ENCODE measurements around the gene CSPG4.

The CSPG4 gene

GRCh38 chr15:75659928-75660645, 52.6 kb downstream of the CSPG4 start:
- TF ChIP-seq, protein P1, sequence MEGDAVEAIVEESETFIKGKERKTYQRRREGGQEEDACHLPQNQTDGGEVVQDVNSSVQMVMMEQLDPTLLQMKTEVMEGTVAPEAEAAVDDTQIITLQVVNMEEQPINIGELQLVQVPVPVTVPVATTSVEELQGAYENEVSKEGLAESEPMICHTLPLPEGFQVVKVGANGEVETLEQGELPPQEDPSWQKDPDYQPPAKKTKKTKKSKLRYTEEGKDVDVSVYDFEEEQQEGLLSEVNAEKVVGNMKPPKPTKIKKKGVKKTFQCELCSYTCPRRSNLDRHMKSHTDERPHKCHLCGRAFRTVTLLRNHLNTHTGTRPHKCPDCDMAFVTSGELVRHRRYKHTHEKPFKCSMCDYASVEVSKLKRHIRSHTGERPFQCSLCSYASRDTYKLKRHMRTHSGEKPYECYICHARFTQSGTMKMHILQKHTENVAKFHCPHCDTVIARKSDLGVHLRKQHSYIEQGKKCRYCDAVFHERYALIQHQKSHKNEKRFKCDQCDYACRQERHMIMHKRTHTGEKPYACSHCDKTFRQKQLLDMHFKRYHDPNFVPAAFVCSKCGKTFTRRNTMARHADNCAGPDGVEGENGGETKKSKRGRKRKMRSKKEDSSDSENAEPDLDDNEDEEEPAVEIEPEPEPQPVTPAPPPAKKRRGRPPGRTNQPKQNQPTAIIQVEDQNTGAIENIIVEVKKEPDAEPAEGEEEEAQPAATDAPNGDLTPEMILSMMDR (conservative IDR thresholded peaks at IDR 0.05; ENCODE audit: low read depth, low read length), result no peak
- Histone ChIP-seq H3K27me3 (ENCODE audit: insufficient read depth, low read depth) (no peaks in the 10 kb centered on the region), H4K20me1 (ENCODE audit: insufficient read depth) (no peaks in the 10 kb centered on the region), H3K79me2 (ENCODE audit: insufficient read depth, low read depth) (no peaks in the 10 kb centered on the region), H3K4me3 (IDR thresholded peaks at IDR 0.05; ENCODE audit: insufficient read depth, low read depth, low read length) (no peak overlapping the region), H3K4me1 (ENCODE audit: low read depth, poor library complexity, severe bottlenecking) (no peaks in the 10 kb centered on the region), H3K9ac (no peak overlapping the region), H3K4me2 (no peak overlapping the region), H3K27ac (no peak overlapping the region), H2AFZ (ENCODE audit: low read depth) (no peak overlapping the region), H3K36me3 (ENCODE audit: insufficient read depth) (no peaks in the 10 kb centered on the region)

DNA sequence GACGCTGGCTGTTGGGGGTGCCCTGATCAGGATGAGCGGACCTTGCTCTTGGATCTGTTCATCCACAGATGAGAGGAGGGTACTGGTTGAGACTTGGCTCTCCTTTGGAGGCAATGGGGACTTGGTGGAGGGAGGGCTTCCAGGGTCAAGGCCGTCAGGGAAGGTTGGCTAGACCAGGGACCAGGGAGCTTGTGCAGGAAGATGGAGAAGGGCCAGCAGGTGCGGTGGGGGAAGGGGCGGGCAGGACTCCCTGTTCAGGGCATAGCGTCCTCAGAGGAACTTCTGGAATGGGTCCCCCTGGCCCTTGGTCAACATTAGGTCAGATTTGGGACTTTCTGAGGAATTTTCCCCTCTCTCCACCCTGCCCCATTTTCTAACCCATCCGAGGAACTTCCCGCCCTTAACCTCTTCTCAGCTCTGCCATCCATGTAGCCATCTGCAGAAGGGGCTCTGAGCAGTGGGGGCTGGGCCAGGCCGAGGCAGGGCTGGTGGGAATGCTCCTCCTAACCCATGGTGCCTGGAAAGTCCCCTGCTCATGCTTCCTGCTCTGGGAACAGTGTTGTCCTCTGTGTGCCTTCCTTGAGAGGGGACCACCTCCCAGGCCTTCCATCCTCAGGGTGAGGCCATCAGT, 53.4 kb downstream of the CSPG4 start:
- no peaks in the 10 kb centered on the region for H3K36me3 ChIP-seq (ENCODE audit: insufficient read depth)
- no peak overlapping the region for H3K4me2 ChIP-seq
- no peak overlapping the region for H3K9ac ChIP-seq
- H3K4me1 ChIP-seq (ENCODE audit: low read depth, poor library complexity, severe bottlenecking), result no peaks in the 10 kb centered on the region
- H3K27ac ChIP-seq, result no peak overlapping the region
- no peak overlapping the region for H2AFZ ChIP-seq (ENCODE audit: low read depth)
- TF ChIP-seq, protein P1 (conservative IDR thresholded peaks at IDR 0.05; ENCODE audit: low read depth, low read length), result no peak
- no peaks in the 10 kb centered on the region for H3K79me2 ChIP-seq (ENCODE audit: insufficient read depth, low read depth)
- H3K4me3 ChIP-seq (IDR thresholded peaks at IDR 0.05; ENCODE audit: insufficient read depth, low read depth, low read length), result no peak overlapping the region
- no peaks in the 10 kb centered on the region for H4K20me1 ChIP-seq (ENCODE audit: insufficient read depth)
- H3K27me3 ChIP-seq (ENCODE audit: insufficient read depth, low read depth), result no peaks in the 10 kb centered on the region

GRCh38 chr15:75656813-75657212, 55.8 kb downstream of the CSPG4 start:
- Histone ChIP-seq H3K4me3 (IDR thresholded peaks at IDR 0.05; ENCODE audit: insufficient read depth, low read depth, low read length) (no peak overlapping the region), H3K4me2 (no peak overlapping the region), H3K36me3 (ENCODE audit: insufficient read depth) (no peaks in the 10 kb centered on the region), H3K9ac (no peak overlapping the region), H3K27me3 (ENCODE audit: insufficient read depth, low read depth) (no peaks in the 10 kb centered on the region), H4K20me1 (ENCODE audit: insufficient read depth) (no peaks in the 10 kb centered on the region), H3K27ac (no peak overlapping the region), H3K79me2 (ENCODE audit: insufficient read depth, low read depth) (no peaks in the 10 kb centered on the region), H3K4me1 (ENCODE audit: low read depth, poor library complexity, severe bottlenecking) (no peaks in the 10 kb centered on the region), H2AFZ (ENCODE audit: low read depth) (no peak overlapping the region)
- TF ChIP-seq, protein P1 (conservative IDR thresholded peaks at IDR 0.05; ENCODE audit: low read depth, low read length), result no peak

GRCh38 chr15:75656331-75656730, 56.3 kb downstream of the CSPG4 start:
- Histone ChIP-seq H2AFZ (ENCODE audit: low read depth) (no peak overlapping the region), H3K27me3 (ENCODE audit: insufficient read depth, low read depth) (no peaks in the 10 kb centered on the region), H3K27ac (no peak overlapping the region), H3K4me1 (ENCODE audit: low read depth, poor library complexity, severe bottlenecking) (no peaks in the 10 kb centered on the region), H3K79me2 (ENCODE audit: insufficient read depth, low read depth) (no peaks in the 10 kb centered on the region), H3K36me3 (ENCODE audit: insufficient read depth) (no peaks in the 10 kb centered on the region), H3K9ac (no peak overlapping the region), H3K4me3 (IDR thresholded peaks at IDR 0.05; ENCODE audit: insufficient read depth, low read depth, low read length) (no peak overlapping the region), H3K4me2 (no peak overlapping the region), H4K20me1 (ENCODE audit: insufficient read depth) (no peaks in the 10 kb centered on the region)
- TF ChIP-seq, protein P1 (conservative IDR thresholded peaks at IDR 0.05; ENCODE audit: low read depth, low read length), result no peak

Measured in KMS-11 (cell line).